IMR-90 (cell line): ENCODE measurements around the gene COA5. TPM values are rescaled to one million over a fixed set of nuclear protein-coding genes. Genes with fewer than 3 reads are reported as not detected.

Experiments used
- ATAC-seq: fragments of 200-7000 bp; cut with Tn5 transposase; 2 replicates; pipeline ENCODE4 v1.9.1; 2020; ENCODE audit warnings: low read depth, mild to moderate bottlenecking, moderate library complexity
- BruUV-seq: library from RNA; stranded (reverse); fragments of 400-500 nt; replicated peaks from 2 replicates; lab custom pipeline; 2021; lab: Mats Ljungman, UMichigan
- CTCF ChIA-PET: fragments of 300-600 bp; formaldehyde crosslinking; extraction: SDS; loops from one replicate; lab custom pipeline; 2021; ENCODE audit warnings: antibody characterized with exemption; lab: Yijun Ruan, JAX
- POLR2A ChIA-PET: fragments of 300-600 bp; sonication (Branson Sonifier 250); formaldehyde crosslinking; loops from one replicate; lab custom pipeline; 2022; ENCODE audit warnings: antibody characterized with exemption; ENCODE audit not compliant: unreplicated experiment; lab: Charles Lee
- DNase-seq: peaks from one replicate; pipeline ENCODE4 v3.0.0; 2013
- H2AFZ ChIP-seq: replicated peaks from 2 replicates; pipeline ENCODE3; 2013; ENCODE audit warnings: low read length, mild to moderate bottlenecking; ENCODE audit not compliant: poor library complexity
- H2AK5ac ChIP-seq: 2 replicates; pipeline ENCODE4 v1.6.1; 2013; ENCODE audit warnings: low read depth, low read length, inconsistent platforms
- H2AK9ac ChIP-seq: replicated peaks from 2 replicates; pipeline ENCODE3; 2013; ENCODE audit warnings: mild to moderate bottlenecking, low read depth, low read length, moderate library complexity; ENCODE audit not compliant: poor library complexity
- H2BK120ac ChIP-seq: 2 replicates; pipeline ENCODE4 v1.6.1; 2013; ENCODE audit warnings: low read depth, low read length, inconsistent platforms
- H2BK15ac ChIP-seq: 3 replicates; pipeline ENCODE4 v1.6.1; 2013; ENCODE audit warnings: low read depth, low read length, inconsistent platforms
- H2BK20ac ChIP-seq: 2 replicates; pipeline ENCODE4 v1.6.1; 2013; ENCODE audit warnings: low read depth, mild to moderate bottlenecking, inconsistent platforms, low read length, moderate library complexity
- H2BK5ac ChIP-seq: 2 replicates; pipeline ENCODE4 v1.6.1; 2013; ENCODE audit warnings: mild to moderate bottlenecking, low read depth, low read length, inconsistent platforms; ENCODE audit not compliant: poor library complexity, severe bottlenecking
- H3K14ac ChIP-seq: replicated peaks from 2 replicates; pipeline ENCODE4 v1.6.1; 2013; ENCODE audit warnings: low read depth, low read length, inconsistent platforms
- H3K18ac ChIP-seq: 2 replicates; pipeline ENCODE4 v1.6.1; 2013; ENCODE audit warnings: low read depth, low read length, control low read depth
- H3K23ac ChIP-seq: 2 replicates; pipeline ENCODE4 v1.6.1; 2013; ENCODE audit warnings: low read depth, low read length, inconsistent platforms
- H3K27ac ChIP-seq: 2 replicates; pipeline ENCODE4 v1.5.1; 2013; ENCODE audit warnings: mild to moderate bottlenecking, control low read depth, low read length; ENCODE audit not compliant: insufficient read depth
- H3K27me3 ChIP-seq: 2 replicates; pipeline ENCODE4 v1.6.1; 2013; ENCODE audit warnings: low read length; ENCODE audit not compliant: control insufficient read depth, insufficient read depth
- H3K36me3 ChIP-seq: 2 replicates; pipeline ENCODE4 v1.6.1; 2013; ENCODE audit warnings: low read length, mixed read lengths; ENCODE audit not compliant: control insufficient read depth, insufficient read depth
- H3K4ac ChIP-seq: 2 replicates; pipeline ENCODE4 v1.6.1; 2013; ENCODE audit warnings: low read depth, low read length, inconsistent platforms
- H3K4me1 ChIP-seq: 2 replicates; pipeline ENCODE4 v1.6.1; 2013; ENCODE audit warnings: low read length, mixed read lengths; ENCODE audit not compliant: control insufficient read depth, insufficient read depth
- H3K4me2 ChIP-seq: 2 replicates; pipeline ENCODE4 v1.6.1; 2013; ENCODE audit warnings: low read depth, mild to moderate bottlenecking, control low read depth, low read length, moderate library complexity
- H3K4me3 ChIP-seq: 2 replicates; pipeline ENCODE4 v1.5.1; 2013; ENCODE audit warnings: low read depth, mild to moderate bottlenecking, control low read depth, low read length, moderate library complexity; ENCODE audit not compliant: insufficient read depth
- H3K56ac ChIP-seq: 2 replicates; pipeline ENCODE4 v1.6.1; 2013; ENCODE audit warnings: low read length, inconsistent platforms; ENCODE audit not compliant: insufficient read depth; ENCODE audit errors: extremely low read depth
- H3K79me1 ChIP-seq, 2 experiments: 2 replicates each; pipeline ENCODE4 v1.6.1; 2013; ENCODE audit warnings: low read length in 2 of 2, inconsistent platforms in 1 of 2, low read depth in 1 of 2
- H3K9ac ChIP-seq: 2 replicates; pipeline ENCODE4 v1.6.1; 2013; ENCODE audit warnings: low read depth, low read length, control low read depth
- H3K9me1 ChIP-seq: 2 replicates; pipeline ENCODE4 v1.6.1; 2013; ENCODE audit warnings: low read length, inconsistent platforms; ENCODE audit not compliant: insufficient read depth
- H3K9me3 ChIP-seq: 2 replicates; pipeline ENCODE4 v1.6.1; 2013; ENCODE audit warnings: low read length; ENCODE audit not compliant: control insufficient read depth, insufficient read depth
- H4K20me1 ChIP-seq: 2 replicates; pipeline ENCODE4 v1.6.1; 2013; ENCODE audit warnings: low read length, inconsistent platforms; ENCODE audit not compliant: insufficient read depth
- H4K5ac ChIP-seq: 2 replicates; pipeline ENCODE4 v1.6.1; 2013; ENCODE audit warnings: mild to moderate bottlenecking, low read depth, low read length, control low read depth
- H4K8ac ChIP-seq, 2 experiments: 2 replicates each; pipeline ENCODE4 v1.6.1; 2013; ENCODE audit warnings: low read depth in 2 of 2, low read length in 2 of 2, control low read depth in 1 of 2, inconsistent platforms in 1 of 2
- H4K91ac ChIP-seq: 2 replicates; pipeline ENCODE4 v1.6.1; 2013; ENCODE audit warnings: low read depth, low read length, inconsistent platforms; ENCODE audit not compliant: insufficient read depth
- CTCF ChIP-seq: conservative IDR thresholded peaks from 2 replicates; pipeline ENCODE4 v1.5.1; 2012; ENCODE audit warnings: mild to moderate bottlenecking, low read depth, low read length, improper control_type of control experiment
- NFE2L2 ChIP-seq: fragments of 150-350 bp; IDR thresholded peaks from 2 replicates; pipeline ENCODE4 v1.6.1; 2016; ENCODE audit warnings: low read depth, mild to moderate bottlenecking, low read length
- WGBS, 2 experiments: methylation state at CpG; one replicate each; pipeline versions ENCODE4 v1.1.5 to v1.1.7; 2013; ENCODE audit warnings: missing lambda C conversion rate in 2 of 2; ENCODE audit not compliant: insufficient read length in 1 of 2; ENCODE audit errors: extremely low coverage in 2 of 2; 5-methylcytosine and 5-hydroxymethylcytosine counted together
- dilution Hi-C: fragments of 300-500 bp; cut with HindIII; formaldehyde crosslinking; loops from one replicate; pipeline ENCODE4 v1.14.3; 2018; ENCODE audit warnings: low sequenced_read_pairs; ENCODE audit not compliant: unreplicated experiment
- in situ Hi-C: fragments of 300-500 bp; cut with MboI; formaldehyde crosslinking; loops from 3 replicates; pipeline ENCODE4 v1.14.3; 2019; ENCODE audit warnings: low sequenced_read_pairs, inconsistent platforms, mixed read lengths
- intact Hi-C: fragments of 100-400 bp; cut with micrococcal nuclease; formaldehyde crosslinking; loops from 2 replicates; pipeline ENCODE4 v1.10.0; 2022
- polyA plus RNA-seq, 3 experiments: library from polyadenylated mRNA; depleted of rRNA; stranded (reverse); fragments of >200 nt; gene quantifications; 2 replicates each; pipeline ENCODE4 v1.2.3, GENCODE V29; 2012; ENCODE audit warnings: low replicate concordance in 1 of 3
- total RNA-seq: library from RNA; depleted of rRNA; stranded (reverse); fragments of >200 nt; gene quantifications from 2 replicates; pipeline ENCODE4 v1.2.3, GENCODE V29; 2012

Gene COA5
- total and polyA plus RNA-seq, 2 of the 4 experiments (the other 2 are of a cell fraction): 8.4 to 14.2 TPM

GRCh38 chr2:98617149-98617548 is 8.8 kb upstream of the COA5 start:
- no peak overlapping the region for H3K14ac ChIP-seq
- ATAC-seq (no peak), DNase-seq (no peak)
- no peaks in the 10 kb centered on the region for H3K4me1 ChIP-seq
- peaks cover 10 to 20% of the 10 kb centered on the region in 2 experiments for H3K79me1 ChIP-seq
- H3K36me3 ChIP-seq: peaks cover 28% of the 10 kb centered on the region
- no peak overlapping the region for H4K5ac ChIP-seq
- H2BK20ac ChIP-seq: no peak overlapping the region
- no CpG with 5 or more reads among the region's 5 CpGs for WGBS, 2 experiments
- H2AK9ac ChIP-seq: no peak overlapping the region
- no peak overlapping the region for H2BK15ac ChIP-seq
- no peak overlapping the region for H4K8ac ChIP-seq
- no peak for TF ChIP-seq NFE2L2
- no peak for TF ChIP-seq CTCF
- intact Hi-C loops: no loop called here
- ChIA-PET CTCF (no interaction called here), POLR2A (no interaction called here)
- H4K91ac ChIP-seq: no peak overlapping the region
- dilution Hi-C loops: no loop called here
- no peak overlapping the region for H3K23ac ChIP-seq
- no peak overlapping the region for H3K18ac ChIP-seq
- no peak overlapping the region for H3K56ac ChIP-seq
- H3K9me1 ChIP-seq: no peaks in the 10 kb centered on the region
- H3K4me3 ChIP-seq: no peak overlapping the region
- BruUV-seq: no TSS peak
- H3K4ac ChIP-seq: no peak overlapping the region
- no peak overlapping the region for H3K4me2 ChIP-seq
- in situ Hi-C loops: no loop called here
- 0 out of 2 replicates have a peak, but pooled peaks cover 4% of the 10 kb centered on the region for H4K20me1 ChIP-seq
- no peak overlapping the region for H2BK5ac ChIP-seq
- H3K9me3 ChIP-seq: no peaks in the 10 kb centered on the region
- no peaks in the 10 kb centered on the region for H3K27me3 ChIP-seq
- H3K9ac ChIP-seq: no peak overlapping the region
- H3K27ac ChIP-seq: no peak overlapping the region
- no peak overlapping the region for H2AFZ ChIP-seq
- H2AK5ac ChIP-seq: no peak overlapping the region
- no peak overlapping the region for H2BK120ac ChIP-seq
